WTC11 (cell line): ENCODE data around the gene ERC2.

Experiments used
- ARID4B ChIP-seq: sonication (generic); formaldehyde crosslinking; IDR thresholded peaks from 2 replicates; pipeline ENCODE4 v1.8.0; 2023; ENCODE audit warnings: missing genetic modification reagents, mild to moderate bottlenecking, borderline replicate concordance
- ATF3 ChIP-seq: sonication (generic); formaldehyde crosslinking; conservative IDR thresholded peaks from 2 replicates; pipeline ENCODE4 v1.8.1; 2022; ENCODE audit warnings: mild to moderate bottlenecking, missing genetic modification reagents
- CREB1 ChIP-seq: sonication (generic); formaldehyde crosslinking; IDR thresholded peaks from 2 replicates; pipeline ENCODE4 v1.8.0; 2023; ENCODE audit warnings: mild to moderate bottlenecking, missing genetic modification reagents
- CTCF ChIP-seq: fragments of 200-600 bp; IDR thresholded peaks from 2 replicates; pipeline ENCODE4 v1.8.0; 2022; ENCODE audit warnings: antibody characterized with exemption
- JUN ChIP-seq: sonication (generic); formaldehyde crosslinking; IDR thresholded peaks from 2 replicates; pipeline ENCODE4 v1.8.0; 2023; ENCODE audit warnings: mild to moderate bottlenecking, missing genetic modification reagents
- MAX ChIP-seq: sonication (generic); formaldehyde crosslinking; IDR thresholded peaks from 2 replicates; pipeline ENCODE4 v1.8.0; 2022; ENCODE audit warnings: mild to moderate bottlenecking, missing genetic modification reagents
- NFYB ChIP-seq: sonication (generic); formaldehyde crosslinking; conservative IDR thresholded peaks from 2 replicates; pipeline ENCODE4 v1.8.0; 2022; ENCODE audit warnings: low read depth, missing genetic modification reagents
- RELA ChIP-seq: sonication (generic); formaldehyde crosslinking; IDR thresholded peaks from 2 replicates; pipeline ENCODE4 v1.8.1; 2022; ENCODE audit warnings: missing genetic modification reagents, mild to moderate bottlenecking, borderline replicate concordance
- TEAD1 ChIP-seq: sonication (generic); formaldehyde crosslinking; IDR thresholded peaks from 2 replicates; pipeline ENCODE4 v1.8.0; 2022; ENCODE audit warnings: mild to moderate bottlenecking, missing genetic modification reagents
- USF2 ChIP-seq: sonication (generic); formaldehyde crosslinking; IDR thresholded peaks from 2 replicates; pipeline ENCODE4 v1.8.1; 2023; ENCODE audit warnings: mild to moderate bottlenecking, missing genetic modification reagents, moderate library complexity
- ZNF121 ChIP-seq: sonication (generic); formaldehyde crosslinking; IDR thresholded peaks from 2 replicates; pipeline ENCODE4 v1.8.0; 2023; ENCODE audit warnings: missing genetic modification reagents

GRCh38 chr3:56260262-56260661, 208.0 kb downstream of the ERC2 start:
- TF ChIP-seq USF2 = no peak
- TF ChIP-seq CTCF = 0 out of 2 replicates have a peak, but pooled peaks have one; percentile 21
- TF ChIP-seq ZNF121 (CRISPR knock-in tag) = no peak
- no peak for TF ChIP-seq ATF3 (CRISPR knock-in tag)
- no peak for TF ChIP-seq CREB1 (CRISPR knock-in tag)
- TF ChIP-seq NFYB (CRISPR knock-in tag) = no peak
- TF ChIP-seq MAX (CRISPR knock-in tag) = no peak
- TF ChIP-seq RELA (CRISPR knock-in tag) = no peak
- no peak for TF ChIP-seq JUN (CRISPR knock-in tag)
- TF ChIP-seq TEAD1 (CRISPR knock-in tag) = no peak
- no peak for TF ChIP-seq ARID4B (CRISPR knock-in tag)
